GM19025 (cell line): ENCODE results near the gene NUDCD3.

Experiments used
- ATAC-seq: cut with Tn5 transposase; IDR thresholded peaks from one replicate; pipeline ENCODE4 v1.9.1; 2021; ENCODE audit warnings: mild to moderate bottlenecking, low read depth, moderate library complexity; ENCODE audit not compliant: unreplicated experiment

The NUDCD3 gene

GRCh38 chr7:44403176-44403759 lies 87.2 kb downstream of the NUDCD3 start:
- no peak for ATAC-seq

GRCh38 chr7:44402401-44403060 lies 87.9 kb downstream of the NUDCD3 start:
- no peak for ATAC-seq

- ATAC-seq: no peak
These were observed 88.8 kb downstream of the NUDCD3 start for GRCh38 chr7:44401692-44402091.

- no peak for ATAC-seq
These were observed 90.4 kb downstream of the NUDCD3 start for GRCh38 chr7:44400033-44400511.

- no peak for ATAC-seq
These were observed 91.4 kb downstream of the NUDCD3 start for GRCh38 chr7:44398953-44399574.

- no peak for ATAC-seq
These were observed 91.9 kb downstream of the NUDCD3 start for GRCh38 chr7:44398511-44398911.

GRCh38 chr7:44396931-44397545 lies 93.4 kb downstream of the NUDCD3 start:
- ATAC-seq: no peak

- ATAC-seq: no peak
These were observed 94.0 kb downstream of the NUDCD3 start for GRCh38 chr7:44396496-44396895.

- no peak for ATAC-seq
These were observed 95.4 kb downstream of the NUDCD3 start for GRCh38 chr7:44395067-44395466.

GRCh38 chr7:44394636-44395035 lies 95.8 kb downstream of the NUDCD3 start:
- ATAC-seq: no peak

- no peak for ATAC-seq
These were observed 96.4 kb downstream of the NUDCD3 start for GRCh38 chr7:44394112-44394447.

GRCh38 chr7:44393238-44394111 lies 97.0 kb downstream of the NUDCD3 start:
- ATAC-seq: no peak

- no peak for ATAC-seq
These were observed 97.8 kb downstream of the NUDCD3 start for GRCh38 chr7:44392618-44393010.

- ATAC-seq: no peak
These were observed 98.5 kb downstream of the NUDCD3 start for GRCh38 chr7:44391746-44392617.

GRCh38 chr7:44391171-44391570 lies 99.3 kb downstream of the NUDCD3 start:
- ATAC-seq: no peak

- ATAC-seq: no peak
These were observed 99.8 kb downstream of the NUDCD3 start for GRCh38 chr7:44390701-44391100.

GRCh38 chr7:44388089-44388970 lies 102.1 kb downstream of the NUDCD3 start:
- no peak for ATAC-seq

GRCh38 chr7:44387389-44387788 lies 103.1 kb downstream of the NUDCD3 start:
- no peak for ATAC-seq
